GM18868 (cell line): Measurements from ENCODE around the gene RELA.

ENCODE experiments used
- ATAC-seq: cut with Tn5 transposase; IDR thresholded peaks from one replicate; pipeline ENCODE4 v1.9.1; 2021; ENCODE audit warnings: mild to moderate bottlenecking, moderate library complexity; ENCODE audit not compliant: unreplicated experiment

Gene RELA

DNA sequence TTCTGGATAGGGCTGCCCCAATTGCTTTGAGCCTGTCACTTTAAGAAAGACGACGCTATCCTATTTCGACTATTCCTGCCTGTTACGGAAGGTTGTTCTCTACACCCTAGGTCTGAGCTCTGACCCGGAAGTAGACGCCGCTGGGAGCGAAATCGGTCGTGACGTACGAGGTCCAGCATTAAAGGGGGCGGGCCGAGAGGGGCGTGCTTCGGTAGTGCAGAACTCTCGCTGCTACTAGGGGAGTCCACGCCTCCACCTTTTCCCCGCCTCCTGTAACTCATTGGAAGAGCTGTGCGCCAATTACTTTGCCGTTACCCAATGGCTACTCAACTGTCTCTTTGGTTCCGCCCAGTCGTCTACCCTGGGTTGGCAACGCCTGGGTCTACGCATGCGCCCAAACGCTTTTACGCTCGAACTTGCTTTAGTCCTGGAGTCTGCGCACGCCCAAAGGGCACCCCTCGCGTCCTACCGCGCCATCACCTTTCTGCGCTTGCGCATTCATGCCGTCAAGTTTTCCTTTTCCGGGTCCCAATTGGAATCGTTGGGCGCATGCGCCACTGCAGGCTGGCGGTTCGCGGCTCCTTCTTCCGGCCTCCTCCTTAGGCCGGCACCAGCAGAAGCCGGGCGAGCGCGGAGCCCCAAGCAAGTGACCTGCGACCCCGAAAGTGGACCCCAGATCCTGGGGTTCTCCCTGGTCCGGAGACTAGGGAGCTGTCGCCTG, 47.3 kb downstream of the RELA start, which contains the start of gene PCNX3:
Gene PCNX3 (plus strand): TSS at position 548 of the 721 bp plus-strand sequence. CDS start 536 bp downstream, outside the sequence.
- peak; percentile 80 for ATAC-seq

DNA sequence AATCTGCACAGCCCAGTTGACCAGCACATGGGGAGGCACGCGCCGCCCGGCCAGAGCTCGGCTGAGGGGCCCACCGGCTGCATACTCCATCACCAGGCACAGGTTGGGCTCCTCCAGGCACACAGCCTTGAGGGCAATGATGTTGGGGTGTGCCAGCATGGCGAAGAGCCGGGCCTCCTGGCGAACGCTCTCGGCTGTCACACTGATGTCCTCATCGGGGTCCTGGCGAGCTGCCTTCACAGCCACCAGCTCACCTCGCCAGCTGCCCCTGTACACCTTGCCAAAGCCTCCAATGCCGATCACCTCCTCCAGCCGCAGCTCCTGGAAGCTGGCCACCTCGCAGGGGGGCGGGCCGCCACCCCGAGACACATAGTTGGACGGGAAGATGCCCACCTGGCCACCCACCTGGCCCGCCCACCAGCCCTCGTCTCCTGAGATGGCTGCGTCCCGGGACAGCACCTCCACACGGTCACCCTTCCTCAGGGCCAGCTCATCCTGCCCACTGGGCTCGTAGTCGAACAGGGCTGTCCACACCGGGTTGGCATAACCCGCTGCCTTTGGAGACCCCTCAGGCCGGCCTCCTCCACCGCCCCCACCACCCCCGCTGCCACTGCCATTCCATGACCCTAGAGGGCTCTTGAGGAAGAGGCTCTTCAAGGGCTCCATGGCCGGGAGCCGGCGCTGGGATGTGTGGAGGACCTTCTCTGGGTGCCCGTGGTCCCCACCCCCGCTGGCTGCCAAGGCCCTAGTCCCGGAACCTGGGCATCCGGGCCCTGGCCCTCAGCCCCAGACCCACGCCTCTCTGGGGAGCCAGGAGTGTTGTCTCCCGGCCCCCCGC, 49.4 kb downstream of the RELA start:
- ATAC-seq = no peak

DNA sequence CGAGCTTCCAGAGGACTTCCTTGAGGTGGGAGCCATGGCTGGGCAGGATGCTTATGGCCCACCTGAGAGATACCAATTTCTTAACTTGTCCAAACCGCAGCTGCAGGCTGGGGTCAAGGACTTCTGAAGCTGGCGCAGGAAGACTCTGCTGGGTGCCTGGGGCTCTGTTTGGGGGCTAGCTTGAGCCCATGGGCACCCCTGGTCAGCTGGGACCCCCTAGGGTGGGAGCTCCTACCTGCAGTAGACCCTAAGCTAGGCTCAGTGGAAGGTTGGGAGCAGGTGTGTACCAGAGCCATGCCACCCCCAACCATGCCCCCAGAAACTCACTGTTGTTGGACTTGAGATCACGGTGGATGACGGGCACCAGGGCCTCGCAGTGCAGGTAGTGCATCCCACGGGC, 50.0 kb downstream of the RELA start:
- ATAC-seq = no peak

DNA sequence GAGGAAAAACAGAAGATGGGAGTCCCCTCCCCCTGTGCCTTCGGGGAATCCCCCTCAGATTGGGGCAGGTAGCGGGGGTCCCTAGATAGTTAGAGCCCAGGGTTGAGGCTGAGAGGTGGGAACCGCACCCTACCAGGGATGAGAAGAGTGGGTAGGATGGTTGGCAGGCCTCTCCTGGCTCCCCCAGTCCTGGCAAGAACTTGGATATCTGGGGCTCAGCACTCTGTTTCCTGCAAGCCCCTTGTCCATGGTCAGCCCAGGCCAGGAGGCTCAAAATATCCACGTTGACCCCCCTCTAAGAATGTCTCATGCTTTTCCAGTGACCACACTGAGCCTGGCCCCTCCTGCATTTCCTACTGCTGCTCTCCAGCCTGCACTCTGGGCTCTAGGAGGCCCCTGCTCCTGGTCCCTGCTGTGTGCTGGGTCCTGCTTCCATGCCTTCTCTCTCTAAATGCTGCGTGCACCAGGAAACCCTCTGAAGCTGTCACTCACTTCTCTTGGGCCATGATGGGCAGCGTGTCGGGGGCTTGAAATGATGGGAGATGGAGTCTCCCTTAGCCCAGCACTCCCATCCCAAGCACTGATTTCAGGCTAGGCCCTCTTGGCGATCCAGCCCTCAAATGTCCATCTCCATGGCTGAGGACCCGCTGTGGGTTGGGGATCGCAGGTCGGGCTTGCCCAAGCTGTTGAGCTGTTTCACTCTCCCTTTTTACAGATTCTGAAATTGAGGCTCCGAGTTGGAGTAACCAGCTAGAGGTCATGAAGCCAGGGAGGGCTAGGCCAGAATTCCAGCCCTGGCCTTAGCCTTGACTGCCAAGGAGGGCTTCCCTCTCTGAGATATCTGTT, 50.7 kb downstream of the RELA start:
- ATAC-seq = no peak

DNA sequence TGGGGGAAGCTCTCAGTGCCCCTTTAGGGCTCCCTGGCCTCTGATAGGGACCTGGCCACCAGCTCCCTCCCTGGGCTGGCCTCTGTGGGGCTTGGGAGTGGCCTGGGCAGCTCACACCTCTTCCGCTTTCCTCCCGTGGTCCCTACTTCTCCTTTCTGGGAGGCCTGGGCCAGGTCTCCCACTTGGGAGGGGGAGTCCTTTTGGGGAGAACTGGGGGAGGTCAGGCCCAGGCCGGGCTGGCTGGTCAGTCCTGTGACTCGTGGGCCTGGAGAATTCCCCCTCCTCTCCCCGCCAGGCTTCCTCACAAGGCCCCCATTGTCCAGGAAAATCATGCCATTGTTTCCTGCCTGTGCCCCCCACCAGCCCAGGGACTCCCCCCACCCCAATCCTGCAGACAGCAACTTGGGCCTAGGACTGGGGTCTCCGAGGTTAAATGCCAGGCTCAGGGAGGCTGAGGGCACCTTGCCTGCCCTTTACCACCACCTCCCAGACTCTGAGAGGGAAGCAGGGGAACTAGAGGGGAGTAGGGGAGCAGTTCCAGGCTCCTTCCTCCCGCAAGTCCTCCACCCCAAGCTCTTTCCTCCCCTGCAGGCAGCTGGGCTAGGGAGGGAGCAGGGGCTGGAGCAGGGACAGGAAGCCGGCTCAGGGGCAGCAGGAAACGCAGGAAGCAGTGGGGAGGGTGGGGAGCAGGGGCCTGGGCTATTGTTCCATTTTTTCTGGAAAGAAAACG, 51.5 kb downstream of the RELA start:
- ATAC-seq = no peak

DNA sequence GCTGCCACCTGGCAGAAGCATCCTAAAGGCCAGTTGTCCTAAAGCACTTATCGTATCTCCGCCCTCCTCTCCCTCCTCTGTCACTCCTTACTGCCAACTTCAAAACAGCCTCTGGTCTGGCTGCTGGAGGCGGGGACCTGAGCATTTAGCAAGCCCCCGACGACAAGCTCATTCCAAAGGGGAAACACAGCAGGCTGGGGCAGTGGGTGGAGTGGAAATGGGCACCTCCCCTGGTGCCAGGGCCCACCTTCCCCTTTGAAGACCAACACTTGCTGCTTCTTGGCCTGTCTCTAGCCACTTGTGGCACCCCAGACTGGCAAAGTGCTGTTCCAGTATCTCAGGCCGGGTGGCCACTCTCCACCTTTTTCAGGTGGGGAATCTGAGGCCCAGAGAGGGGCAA, 52.3 kb downstream of the RELA start:
- no peak for ATAC-seq

DNA sequence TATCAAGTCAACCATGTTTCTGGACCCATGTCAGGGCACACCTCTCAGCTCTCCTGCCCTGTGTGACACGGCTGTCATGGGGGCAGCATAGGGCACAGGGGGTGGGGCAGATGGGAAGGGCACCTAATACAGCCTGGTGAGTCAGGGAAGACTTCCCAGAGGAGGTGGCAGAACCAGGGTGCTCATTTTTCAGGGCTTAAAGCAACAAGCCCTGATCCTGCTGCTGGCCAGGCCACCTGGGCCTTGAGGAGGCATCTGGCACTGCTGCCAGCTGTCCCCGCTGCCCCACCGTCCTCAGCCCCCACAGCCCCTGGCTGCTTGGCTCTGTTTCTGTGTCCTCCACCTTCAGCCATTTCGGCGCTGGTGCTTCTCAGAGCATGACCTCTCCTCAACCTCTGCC, 53.1 kb downstream of the RELA start:
- no peak for ATAC-seq

DNA sequence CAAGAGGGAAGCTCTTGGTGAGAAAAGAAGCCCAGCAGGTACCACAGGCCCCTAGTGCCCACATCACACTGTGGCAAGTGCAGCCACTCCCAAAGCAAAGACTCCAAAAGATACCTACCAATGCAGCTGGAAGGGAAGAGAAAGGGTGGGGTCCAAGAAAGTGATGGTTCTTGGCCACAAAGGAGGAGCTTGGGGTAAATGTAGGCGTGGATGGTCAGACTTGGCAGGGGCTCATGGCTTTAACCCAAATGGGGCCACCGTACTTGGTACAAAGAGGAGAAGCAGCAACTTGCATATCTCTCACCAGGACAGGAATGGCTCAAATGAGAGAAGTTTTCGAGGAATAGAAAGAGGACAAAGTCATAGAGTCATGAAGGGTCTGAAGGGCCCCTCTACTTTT, 53.5 kb downstream of the RELA start:
- ATAC-seq = no peak

DNA sequence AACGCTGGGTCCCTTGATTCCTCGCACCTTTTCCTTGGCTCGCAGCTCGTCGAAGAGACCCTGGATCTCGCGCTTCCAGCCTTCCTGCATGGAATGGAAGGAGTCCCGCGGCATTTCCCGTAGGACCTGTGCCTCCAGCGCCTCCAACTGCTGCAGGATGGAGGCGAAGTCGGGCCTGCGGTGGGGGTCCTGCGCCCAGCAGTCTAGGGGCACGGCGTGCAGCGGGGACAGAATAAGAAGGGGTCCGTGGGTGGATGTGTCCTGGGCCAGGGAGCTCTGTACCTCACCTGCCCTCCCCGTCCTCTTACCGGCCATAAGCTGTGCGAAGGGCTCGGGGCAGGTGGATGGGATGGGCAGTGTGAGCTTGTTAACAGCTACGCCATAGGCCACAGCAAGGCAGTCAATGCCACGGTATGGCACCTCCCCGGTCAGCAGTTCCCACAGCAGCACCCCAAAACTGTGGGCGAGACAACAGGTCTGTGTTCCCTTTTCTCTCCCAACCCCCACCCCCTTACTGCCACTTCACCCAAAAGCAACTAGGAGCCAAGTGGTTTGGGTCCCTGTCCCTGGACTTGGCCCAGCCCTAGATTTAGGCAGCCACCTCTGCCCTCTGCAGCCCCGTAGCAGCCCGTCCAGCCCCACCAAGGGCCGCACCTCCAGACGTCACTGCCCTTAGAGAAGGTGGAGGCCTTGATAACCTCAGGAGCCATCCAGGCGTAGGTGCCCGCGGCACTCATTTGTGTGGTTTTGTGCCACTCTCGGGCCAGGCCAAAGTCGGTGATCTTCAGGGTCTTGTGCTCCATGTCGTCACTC, 54.9 kb downstream of the RELA start:
- no peak for ATAC-seq

DNA sequence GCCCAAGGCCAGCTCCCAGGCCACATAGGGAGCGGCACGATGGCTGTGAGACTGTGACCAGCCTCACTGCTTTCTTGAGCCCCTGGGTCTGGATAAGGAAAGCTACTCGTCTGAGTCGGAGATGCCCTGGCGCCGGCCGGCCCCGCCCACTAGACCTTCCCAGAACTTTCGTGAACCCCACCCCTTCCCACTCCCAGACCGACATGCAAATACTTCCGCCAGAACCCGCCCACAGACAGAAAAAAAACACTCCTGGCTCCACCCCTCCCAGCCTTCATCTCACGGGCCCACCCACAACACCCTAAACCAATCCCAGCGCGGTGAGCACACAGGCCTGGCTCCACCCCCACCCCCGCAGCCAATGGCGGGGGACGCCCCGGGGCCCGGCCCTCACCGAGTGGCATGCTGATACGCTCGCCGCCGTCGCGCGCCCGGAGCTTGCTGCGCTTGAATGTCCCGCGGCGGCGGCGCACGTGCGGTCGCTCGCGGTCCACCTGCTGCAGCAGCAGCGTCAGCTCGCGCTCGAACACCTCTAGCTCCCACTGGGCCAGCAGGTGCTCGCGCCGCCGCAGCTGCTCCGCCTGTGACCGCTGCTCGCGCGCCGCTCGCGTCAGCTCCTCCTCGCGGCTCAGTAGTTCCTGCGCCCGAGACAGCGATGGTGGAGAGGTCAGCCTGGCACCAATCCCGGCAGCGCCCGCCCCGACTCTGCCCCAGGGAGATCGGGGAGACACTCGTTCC, 55.7 kb downstream of the RELA start:
- no peak for ATAC-seq

DNA sequence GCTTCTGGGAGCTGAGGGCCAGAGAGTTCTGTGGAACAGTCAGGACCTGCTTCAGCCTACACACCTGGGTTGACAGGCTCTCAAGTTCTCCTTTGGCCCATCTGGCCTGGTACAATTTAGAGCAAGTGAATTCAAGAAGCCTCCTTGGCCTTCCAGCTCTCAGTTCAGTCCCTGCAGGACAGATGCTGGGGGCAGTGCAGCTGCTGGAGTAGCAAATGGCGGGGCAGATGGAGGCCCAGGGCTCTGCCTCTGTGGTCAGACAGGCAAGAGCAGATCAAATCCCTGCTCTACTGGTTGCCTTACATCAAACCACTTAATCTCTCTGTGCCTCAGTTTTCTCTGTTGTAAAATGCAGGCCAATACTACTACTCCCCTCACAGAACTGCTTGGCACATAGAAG, 58.5 kb downstream of the RELA start:
- no peak for ATAC-seq
